Uterus (tissue), 2 donors: ENCODE results near the gene FGD2.

Experiments used
- POLR2A ChIP-seq, 2 donors: fragments of 450-650 bp; IDR thresholded peaks; one replicate each; pipeline ENCODE4 v1.6.1; 2016; ENCODE audit warnings: antibody characterized with exemption in 2 of 2, mild to moderate bottlenecking in 1 of 2, moderate library complexity in 1 of 2
- TF ChIP-seq, protein P1 (sequence below), 4 experiments: fragments of 200-600 bp in 2 of 4; fragments of 450-650 bp in 2 of 4; sonication (generic) in 2 of 4; IDR thresholded peaks; one replicate each; pipeline ENCODE4 v1.5.1; 2016 to 2019; ENCODE audit warnings: antibody characterized with exemption in 4 of 4, mild to moderate bottlenecking in 2 of 4, moderate library complexity in 1 of 4

DNA sequence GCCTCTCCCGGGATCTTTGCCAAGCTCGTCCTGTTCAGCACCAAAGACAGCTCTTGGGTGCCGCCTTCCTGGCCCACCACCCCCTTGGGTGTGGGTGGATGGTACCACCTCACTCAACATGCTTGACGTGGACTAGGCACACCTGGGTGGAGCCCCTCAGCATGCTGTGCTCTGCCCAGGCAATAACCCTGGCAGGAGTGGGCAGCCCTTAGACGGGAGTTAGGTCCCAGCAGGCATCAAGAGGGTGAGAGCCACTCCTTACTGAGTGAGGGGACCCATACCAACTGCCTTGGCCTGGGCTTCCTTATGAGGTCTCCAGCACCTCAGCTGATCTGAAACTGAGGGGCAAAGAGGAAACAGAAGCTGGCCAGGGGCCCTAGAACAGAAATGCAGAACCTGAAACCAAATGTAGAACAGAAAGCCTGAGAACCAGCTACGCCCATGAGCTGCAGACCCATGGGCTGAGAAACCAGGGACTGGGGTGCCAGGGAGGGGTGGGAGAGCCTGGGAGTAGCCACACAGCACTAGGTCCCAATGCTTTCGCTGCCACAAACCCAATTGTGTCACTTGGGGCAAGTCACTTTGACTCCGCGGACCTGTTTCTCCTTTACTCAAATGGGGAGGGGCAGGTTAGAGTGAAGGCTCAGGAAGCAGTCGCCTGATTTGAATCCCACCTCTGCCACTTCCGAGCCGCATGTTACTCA is 2.0 kb downstream of the FGD2 start:
- TF ChIP-seq, protein P1, sequence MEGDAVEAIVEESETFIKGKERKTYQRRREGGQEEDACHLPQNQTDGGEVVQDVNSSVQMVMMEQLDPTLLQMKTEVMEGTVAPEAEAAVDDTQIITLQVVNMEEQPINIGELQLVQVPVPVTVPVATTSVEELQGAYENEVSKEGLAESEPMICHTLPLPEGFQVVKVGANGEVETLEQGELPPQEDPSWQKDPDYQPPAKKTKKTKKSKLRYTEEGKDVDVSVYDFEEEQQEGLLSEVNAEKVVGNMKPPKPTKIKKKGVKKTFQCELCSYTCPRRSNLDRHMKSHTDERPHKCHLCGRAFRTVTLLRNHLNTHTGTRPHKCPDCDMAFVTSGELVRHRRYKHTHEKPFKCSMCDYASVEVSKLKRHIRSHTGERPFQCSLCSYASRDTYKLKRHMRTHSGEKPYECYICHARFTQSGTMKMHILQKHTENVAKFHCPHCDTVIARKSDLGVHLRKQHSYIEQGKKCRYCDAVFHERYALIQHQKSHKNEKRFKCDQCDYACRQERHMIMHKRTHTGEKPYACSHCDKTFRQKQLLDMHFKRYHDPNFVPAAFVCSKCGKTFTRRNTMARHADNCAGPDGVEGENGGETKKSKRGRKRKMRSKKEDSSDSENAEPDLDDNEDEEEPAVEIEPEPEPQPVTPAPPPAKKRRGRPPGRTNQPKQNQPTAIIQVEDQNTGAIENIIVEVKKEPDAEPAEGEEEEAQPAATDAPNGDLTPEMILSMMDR (IDR thresholded peaks at IDR 0.05) = no peak
- no peak for TF ChIP-seq POLR2A (IDR thresholded peaks at IDR 0.05)
